GM12878 (cell line): Measurements from ENCODE around the gene SLCO1A2. TPM values are rescaled to one million over a fixed set of nuclear protein-coding genes. Genes with fewer than 3 reads are reported as not detected.

Experiments used
- ATAC-seq: fragments of 200-7000 bp; cut with Tn5 transposase; 3 replicates; pipeline ENCODE4 v1.9.1; 2020; ENCODE audit warnings: mild to moderate bottlenecking, moderate library complexity
- Bru-seq: library from RNA; stranded (reverse); fragments of 400-500 nt; gene quantifications from one replicate; lab custom pipeline; 2021; lab: Mats Ljungman, UMichigan
- BruChase-seq, 2 experiments: library from RNA; stranded (reverse); fragments of 400-500 nt; gene quantifications; one replicate each; lab custom pipeline; 2021; lab: Mats Ljungman, UMichigan
- BruUV-seq: library from RNA; stranded (reverse); fragments of 400-500 nt; replicated peaks from 2 replicates; lab custom pipeline; 2021; lab: Mats Ljungman, UMichigan
- CTCF ChIA-PET: fragments of 300-600 bp; sonication (Branson Sonifier 250); formaldehyde crosslinking; extraction: SDS; loops from one replicate; lab custom pipeline; 2021; ENCODE audit warnings: inconsistent platforms; lab: Yijun Ruan, JAX
- POLR2A ChIA-PET: fragments of 350-600 bp; formaldehyde crosslinking; extraction: SDS; loops from one replicate; lab custom pipeline; 2021; ENCODE audit warnings: inconsistent platforms; lab: Charles Lee
- RAD21 ChIA-PET: fragments of 300-600 bp; sonication (Branson Sonifier 250); formaldehyde crosslinking; loops from one replicate; lab custom pipeline; 2023; ENCODE audit warnings: antibody characterized with exemption; ENCODE audit not compliant: unreplicated experiment; lab: Charles Lee
- SMC1A ChIA-PET: fragments of 300-600 bp; sonication (Branson Sonifier 250); formaldehyde crosslinking; loops from one replicate; lab custom pipeline; 2023; ENCODE audit not compliant: unreplicated experiment, uncharacterized antibody; lab: Charles Lee
- DNase-seq: peaks from one replicate; pipeline ENCODE4 v3.0.0-alpha.2; 2011; ENCODE audit warnings: low read depth, low spot score
- FAIRE-seq: peaks from 3 replicates; lab custom pipeline; 2011; peaks lifted over from hg19 to GRCh38; lab: Jason Lieb, UNC
- H2AFZ ChIP-seq: 2 replicates; pipeline ENCODE4 v1.6.0; 2011; ENCODE audit warnings: low read depth, low read length, control low read depth; ENCODE audit not compliant: control insufficient read depth
- H3K27ac ChIP-seq: 2 replicates; pipeline ENCODE4 v1.5.1; 2011; ENCODE audit warnings: control low read depth; ENCODE audit not compliant: control insufficient read depth, insufficient read depth
- H3K27me3 ChIP-seq, 2 experiments: replicated peaks in 1 of 2; 2 replicates each; pipeline versions ENCODE4 v1.6.0 to v1.6.1; 2011; ENCODE audit warnings: low read length in 1 of 2; ENCODE audit not compliant: control insufficient read depth in 2 of 2, insufficient read depth in 2 of 2
- H3K36me3 ChIP-seq, 2 experiments: 2 replicates each; pipeline ENCODE4 v1.5.1; 2011; ENCODE audit warnings: low read length in 1 of 2; ENCODE audit not compliant: control insufficient read depth in 2 of 2, insufficient read depth in 2 of 2
- H3K4me1 ChIP-seq: 2 replicates; pipeline ENCODE4 v1.6.1; 2011; ENCODE audit warnings: mild to moderate bottlenecking, low read length, moderate library complexity, mixed read lengths; ENCODE audit not compliant: control insufficient read depth, insufficient read depth
- H3K4me2 ChIP-seq: 2 replicates; pipeline ENCODE4 v1.6.0; 2011; ENCODE audit warnings: control low read depth; ENCODE audit not compliant: control insufficient read depth, insufficient read depth
- H3K4me3 ChIP-seq: fragments of 200-600 bp; sonication (generic); 2 replicates; pipeline ENCODE4 v1.5.1; 2016
- H3K79me2 ChIP-seq: 2 replicates; pipeline ENCODE4 v1.6.0; 2011; ENCODE audit warnings: low read length; ENCODE audit not compliant: control insufficient read depth, insufficient read depth
- H3K9ac ChIP-seq: 2 replicates; pipeline ENCODE4 v1.8.0; 2011; ENCODE audit warnings: low read length, control low read depth, mixed read lengths; ENCODE audit not compliant: control insufficient read depth, insufficient read depth
- H3K9me3 ChIP-seq: replicated peaks from 3 replicates; pipeline ENCODE4 v1.5.1; 2011; ENCODE audit warnings: mild to moderate bottlenecking, low read length; ENCODE audit not compliant: control insufficient read depth, insufficient read depth
- H4K20me1 ChIP-seq: 2 replicates; pipeline ENCODE4 v1.6.0; 2011; ENCODE audit not compliant: control insufficient read depth, insufficient read depth
- ATF2 ChIP-seq: IDR thresholded peaks from 2 replicates; pipeline ENCODE4 v1.6.1; 2012; ENCODE audit warnings: low read length, inconsistent platforms
- BMI1 ChIP-seq: fragments of 450-650 bp; IDR thresholded peaks from 2 replicates; pipeline ENCODE4 v1.6.1; 2016; ENCODE audit warnings: mild to moderate bottlenecking, moderate library complexity, borderline replicate concordance
- CHD1 ChIP-seq: IDR thresholded peaks from 2 replicates; pipeline ENCODE4 v1.6.1; 2012; ENCODE audit warnings: low read depth, low read length, improper control_type of control experiment
- CHD2 ChIP-seq: IDR thresholded peaks from 2 replicates; pipeline ENCODE4 v1.6.1; 2011; ENCODE audit warnings: low read depth, low read length, improper control_type of control experiment, borderline replicate concordance
- HDGF ChIP-seq: fragments of 450-650 bp; IDR thresholded peaks from 2 replicates; pipeline ENCODE4 v1.6.1; 2016; ENCODE audit warnings: antibody characterized with exemption
- KAT2A ChIP-seq: conservative IDR thresholded peaks from 2 replicates; pipeline ENCODE4 v1.6.1; 2011; ENCODE audit warnings: low read depth, low read length; ENCODE audit not compliant: control insufficient read depth
- MYB ChIP-seq: fragments of 150-350 bp; IDR thresholded peaks from 2 replicates; pipeline ENCODE4 v1.6.1; 2014; ENCODE audit warnings: mild to moderate bottlenecking, low read depth, low read length, borderline replicate concordance
- REST ChIP-seq: IDR thresholded peaks from 2 replicates; pipeline ENCODE4 v1.6.1; 2012; ENCODE audit warnings: mild to moderate bottlenecking, low read depth, low read length
- SMARCA5 ChIP-seq: fragments of 450-650 bp; IDR thresholded peaks from 2 replicates; pipeline ENCODE4 v1.6.1; 2017; ENCODE audit warnings: mild to moderate bottlenecking
- SREBF2 ChIP-seq: IDR thresholded peaks from 2 replicates; pipeline ENCODE4 v1.6.1; 2012; ENCODE audit warnings: mild to moderate bottlenecking, low read length
- WGBS: methylation state at CpG from one replicate; pipeline ENCODE4 v1.1.6; 2016; ENCODE audit warnings: low lambda C conversion rate; ENCODE audit not compliant: insufficient replicate concordance, insufficient coverage; ENCODE audit errors: missing lambda C conversion rate; 5-methylcytosine and 5-hydroxymethylcytosine counted together
- in situ Hi-C: fragments of 300-500 bp; cut with MboI; formaldehyde crosslinking; loops from 9 replicates; pipeline ENCODE4 v1.14.3; 2018; ENCODE audit warnings: mixed read lengths
- intact Hi-C: fragments of 100-400 bp; cut with micrococcal nuclease; formaldehyde crosslinking; loops from one replicate; pipeline ENCODE4 v1.14.2; 2022; ENCODE audit not compliant: unreplicated experiment
- long read RNA-seq, 2 experiments: library from polyadenylated mRNA; unstranded; transcript quantifications; one replicate each; pipeline ENCODE4 v2.0.0, GENCODE V29; 2019 to 2020
- polyA minus RNA-seq, 3 experiments: library from RNA; depleted of rRNA, polyadenylated mRNA; stranded (reverse); fragments of >200 nt; gene quantifications; 2 replicates each; pipeline ENCODE4 v1.2.3, GENCODE V29; 2011
- polyA plus RNA-seq, 11 experiments: library from polyadenylated mRNA; depleted of rRNA in 4 of 11; unstranded in 6 of 11; stranded (reverse) in 5 of 11; fragments of >200 nt; fragmentation: Nextera tagmentation in 4 of 11; fragmentation: Illumina TruSeq in 1 of 11; extraction: Ambion mirVana in 4 of 11; extraction: Trizol in 1 of 11; gene quantifications; 1 replicate in 1 of 11; 2 replicates in 10 of 11; pipeline versions ENCODE4 v1.2.1 to v1.2.3, GENCODE V29; 2011 to 2016; ENCODE audit warnings: inconsistent platforms in 2 of 11, missing spikeins in 2 of 11, low read depth in 1 of 11
- total RNA-seq, 4 experiments: library from RNA; depleted of rRNA in 3 of 4; stranded (reverse); fragments of >200 nt in 3 of 4; fragmentation: Illumina TruSeq in 1 of 4; extraction: Trizol in 1 of 4; gene quantifications; 2 replicates each; pipeline versions ENCODE4 v1.2.1 to v1.2.3, GENCODE V29; 2013 to 2021

The SLCO1A2 gene
- not detected in 2 replicates for total RNA-seq (2013; cell fraction: nucleolus; rRNA removed)
- not detected in 2 replicates for total RNA-seq (2014; rRNA removed)
- not detected in 2 replicates for total RNA-seq (2014; rRNA removed; fragmentation: Illumina TruSeq; extraction: Trizol)
- not detected in 2 replicates for total RNA-seq (2021)
- not detected for polyA plus RNA-seq (2011; ENCODE audit: low read depth)
- polyA plus RNA-seq (2011; rRNA removed): 0.03 TPM in 1 of 2 replicates, not detected in the other
- polyA plus RNA-seq (2011; cell fraction: cytosol; rRNA removed): not detected in 2 replicates
- 0.03 and 0.20 TPM in 2 replicates for polyA plus RNA-seq (2011; cell fraction: nucleus; rRNA removed)
- polyA plus RNA-seq (2012): not detected in 2 replicates
- polyA plus RNA-seq (2014; fragmentation: Illumina TruSeq; extraction: Trizol): not detected in 2 replicates
- polyA plus RNA-seq (2014; fragmentation: Nextera tagmentation; extraction: Ambion mirVana): not detected
- not detected in 2 replicates for polyA plus RNA-seq (2014; rRNA removed)
- polyA plus RNA-seq (2016; fragmentation: Nextera tagmentation; extraction: Ambion mirVana): not detected
- 0.22 TPM in 1 of 2 replicates, not detected in the other for polyA minus RNA-seq (2011; rRNA and poly(A)+ RNA removed)
- polyA minus RNA-seq (2011; cell fraction: cytosol; rRNA and poly(A)+ RNA removed): not detected in 2 replicates
- 0.57 TPM in 1 of 2 replicates, not detected in the other for polyA minus RNA-seq (2011; cell fraction: nucleus; rRNA and poly(A)+ RNA removed)
- percentile 1 among the genes with signal in this experiment for Bru-seq, nascent RNA
- percentile 5 among the genes with signal in this experiment for BruChase-seq, experiment 1, labeled RNA remaining after a 6-hour chase
- percentile 0 among the genes with signal in this experiment for BruChase-seq, experiment 2, labeled RNA remaining after a 2-hour chase
- long read RNA-seq, experiment 1: 0 reads
- long read RNA-seq, experiment 2: 0 reads

- H2AFZ ChIP-seq: no peak within 1 kb of the TSS
- no peak within 1 kb of the TSS for H3K9ac ChIP-seq
- ATAC-seq (no peak), FAIRE-seq (no peak), DNase-seq (no peak)
- H3K79me2 ChIP-seq: no peaks in the 10 kb centered on the region
- no peaks in the 10 kb centered on the region for H3K27me3 ChIP-seq
- no peaks in the 10 kb centered on the region for H3K4me1 ChIP-seq
- ChIA-PET SMC1A (interaction anchor here (1.1 kb wide), 1 partner anchor 17 kb away, joined by 3 read pairs; no protein-coding TSS in a partner anchor), CTCF (no interaction called here), RAD21 (no interaction called here), POLR2A (no interaction called here)
- TF ChIP-seq ATF2 (no peak), SMARCA5 (no peak), BMI1 (no peak), HDGF (no peak), REST (no peak), MYB (no peak), KAT2A (no peak), CHD2 (no peak), SREBF2 (no peak), CHD1 (no peak)
- no peak within 1 kb of the TSS for H3K4me3 ChIP-seq
- 0% methylated on average over 3 of the region's 3 CpGs for WGBS
- BruUV-seq: no TSS peak
- in situ Hi-C loops (no loop called here), intact Hi-C loops (no loop called here)
- H3K27ac ChIP-seq: no peak within 1 kb of the TSS
- no peak within 1 kb of the TSS for H3K4me2 ChIP-seq
- H3K9me3 ChIP-seq: no peaks in the 10 kb centered on the region
- no peaks in the 10 kb centered on the region for H3K36me3 ChIP-seq
- no peaks in the 10 kb centered on the region for H4K20me1 ChIP-seq
Measured at GRCh38 chr12:21334771-21335325, at the start of gene SLCO1A2. SLCO1A2 (minus strand) TSS chr12:21334917; CDS start chr12:21334647, 270 bp downstream.
